Brain pericyte (primary cell): Measurements from ENCODE around the gene SCN4A.
"Not testable (repeated sequence)": the region's sequence is repeated elsewhere in the genome, so short reads cannot be mapped to it uniquely, and the experiment has no call there.

Source experiments
- DNase-seq: peaks from one replicate; pipeline ENCODE4 v3.0.0-alpha.2; 2012; ENCODE audit warnings: low read depth, low spot score

Gene SCN4A

DNA sequence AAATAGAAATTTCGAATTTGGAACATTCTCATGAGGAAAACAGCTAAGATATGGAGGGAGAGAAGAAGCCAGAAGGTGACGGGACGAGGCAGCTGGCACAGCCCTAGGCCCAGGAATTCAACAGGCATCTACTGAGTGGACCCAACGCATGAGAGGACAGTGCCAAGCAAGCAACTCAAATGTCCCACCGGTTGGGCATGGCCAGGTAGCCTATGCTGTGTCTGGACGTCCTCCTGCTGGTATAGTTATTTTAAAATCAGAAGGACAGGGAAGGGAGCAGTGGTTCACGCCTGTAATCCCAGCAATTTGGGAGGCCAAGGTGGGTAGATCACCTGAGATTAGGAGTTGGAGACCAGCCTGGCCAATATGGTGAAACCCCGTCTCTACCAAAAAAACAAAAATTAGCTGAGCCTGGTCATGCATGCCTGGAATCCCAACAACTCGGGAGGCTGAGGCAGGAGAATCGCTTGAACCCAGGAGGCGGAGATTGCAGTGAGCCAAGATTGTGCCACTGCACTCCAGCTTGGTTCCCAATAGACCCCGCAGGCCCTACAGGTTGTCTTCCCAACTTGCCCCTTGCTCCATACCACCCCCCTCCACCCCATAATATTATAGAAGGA lies 56.0 kb downstream of the SCN4A start:
- DNase-seq, result no peak

DNA sequence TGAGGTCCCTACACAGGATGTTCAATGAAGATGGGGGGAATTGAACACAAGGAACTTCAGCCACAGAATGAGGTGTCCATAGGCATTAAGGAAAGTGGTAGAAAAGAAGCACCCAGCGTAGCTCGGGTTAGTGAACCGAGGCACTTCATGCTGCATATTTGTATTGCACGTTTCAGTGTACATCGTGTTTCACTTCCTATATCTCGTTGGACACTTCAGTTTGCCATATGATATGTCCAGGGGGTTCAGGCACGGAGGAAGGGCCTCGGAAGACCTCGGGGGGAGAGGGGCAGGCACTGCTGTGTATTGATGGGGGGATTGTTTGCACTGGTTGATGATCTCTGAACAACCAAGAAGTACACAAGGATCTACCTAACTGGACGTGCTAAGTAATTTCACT lies 57.0 kb downstream of the SCN4A start:
- not testable (repeated sequence) for DNase-seq

DNA sequence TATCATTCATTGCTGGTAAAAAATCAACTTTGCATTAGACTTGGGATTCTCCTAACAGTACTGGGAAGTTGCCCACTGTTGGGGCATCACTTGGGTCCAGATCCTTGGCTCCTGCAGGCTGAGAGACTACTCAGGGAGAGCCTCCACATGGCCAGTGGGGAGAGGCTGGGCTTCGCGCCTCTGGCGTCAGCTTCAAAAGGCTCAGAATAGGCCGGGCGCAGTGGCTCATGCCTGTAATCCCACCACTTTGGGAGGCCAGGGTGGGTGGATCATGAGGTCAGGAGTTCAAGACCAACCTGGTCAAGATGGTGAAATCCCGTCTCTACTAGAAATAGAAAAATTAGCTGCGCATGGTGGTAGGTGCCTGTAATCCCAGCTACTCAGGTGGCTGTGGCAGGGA lies 58.2 kb downstream of the SCN4A start:
- DNase-seq, result no peak

DNA sequence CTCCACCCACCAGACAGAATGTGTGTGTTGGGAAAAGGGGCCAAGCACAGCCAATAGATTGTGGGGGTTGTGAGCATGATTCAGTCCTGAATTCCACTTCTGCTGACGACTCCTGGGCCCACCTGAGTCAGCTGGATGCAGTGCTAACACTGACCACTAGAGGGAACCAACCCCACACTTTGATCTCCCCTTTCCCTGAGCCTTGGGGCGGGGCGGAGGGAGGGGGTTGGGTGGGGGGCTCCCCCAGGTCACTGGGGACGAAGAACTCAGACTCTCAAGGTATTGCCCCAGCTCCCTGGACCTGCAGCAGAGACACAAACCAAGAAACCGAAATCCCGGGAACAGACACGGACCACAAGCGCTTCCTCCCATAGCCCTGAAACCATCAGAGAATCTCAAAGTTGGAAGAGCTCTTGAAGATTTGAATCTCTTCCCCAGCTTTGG lies 61.0 kb downstream of the SCN4A start:
- no peak for DNase-seq

DNA sequence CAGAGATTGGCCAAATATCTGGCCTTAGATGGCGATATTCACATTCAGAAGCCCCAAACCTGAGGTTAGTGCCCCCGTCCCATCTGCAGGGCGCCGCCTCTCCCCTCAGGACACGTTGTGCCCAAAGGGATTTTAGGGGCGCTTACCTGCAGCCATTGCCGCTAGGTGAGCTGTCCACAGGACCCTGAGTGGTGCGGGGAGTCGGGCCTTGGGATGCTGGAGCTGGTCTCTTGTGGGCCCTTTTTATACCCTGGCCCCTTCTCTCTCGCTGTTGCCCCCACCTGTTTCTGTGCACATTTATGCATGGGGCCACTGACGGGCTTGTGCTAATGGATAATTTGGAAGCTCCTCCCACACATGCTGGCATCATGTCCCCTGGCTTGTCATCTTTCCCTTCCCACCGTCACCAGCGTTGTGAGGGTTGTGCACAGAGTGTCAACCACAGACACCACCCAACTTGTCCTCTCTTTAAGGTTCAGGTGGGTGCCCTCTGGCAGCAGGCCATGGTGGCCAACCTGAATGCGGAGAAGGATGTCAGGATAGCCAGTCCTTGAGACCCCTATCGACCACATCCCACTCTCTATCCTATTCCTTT lies 61.6 kb downstream of the SCN4A start, which contains the start of gene CSHL1:
CSHL1 (minus strand) TSS at position 218 of the 595 bp plus-strand sequence; CDS start at position 156, 62 bp downstream.
- DNase-seq, result no peak

DNA sequence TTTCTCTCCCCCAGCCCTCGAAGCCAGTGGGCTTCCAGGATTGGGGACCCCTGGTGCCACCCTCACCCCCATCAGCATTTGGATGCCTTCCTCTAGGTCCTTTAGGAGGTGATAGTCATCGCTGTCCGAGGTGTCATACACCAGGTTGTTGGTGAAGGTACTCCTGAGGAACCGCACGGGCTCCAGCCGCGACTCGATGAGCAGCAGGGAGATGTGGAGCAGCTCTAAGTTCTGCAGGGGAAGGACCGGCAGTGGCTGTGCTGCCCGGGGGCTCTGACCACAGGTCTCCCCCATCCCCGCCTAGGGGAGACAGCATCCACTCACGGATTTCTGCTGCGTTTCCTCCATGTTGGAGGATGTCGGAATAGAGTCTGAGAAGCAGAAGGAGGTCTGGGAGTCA lies 62.6 kb downstream of the SCN4A start:
- DNase-seq, result no peak

DNA sequence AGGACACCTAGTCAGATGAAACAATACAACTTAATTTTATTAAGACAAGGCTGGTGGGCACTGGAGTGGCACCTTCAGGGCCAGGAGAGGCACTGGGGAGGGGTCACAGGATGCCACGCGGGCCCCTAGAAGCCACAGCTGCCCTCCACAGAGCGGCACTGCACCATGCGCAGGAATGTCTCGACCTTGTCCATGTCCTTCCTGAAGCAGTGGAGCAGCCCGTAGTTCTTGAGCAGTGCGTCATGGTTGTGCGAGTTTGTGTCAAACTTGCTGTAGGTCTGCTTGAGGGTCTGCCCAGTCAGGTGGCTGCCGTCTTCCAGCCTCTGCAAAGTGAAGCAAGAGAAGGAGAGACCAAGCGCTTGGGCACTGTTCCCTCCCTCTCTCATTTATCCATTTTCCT lies 63.1 kb downstream of the SCN4A start:
- DNase-seq, result not testable (repeated sequence)

DNA sequence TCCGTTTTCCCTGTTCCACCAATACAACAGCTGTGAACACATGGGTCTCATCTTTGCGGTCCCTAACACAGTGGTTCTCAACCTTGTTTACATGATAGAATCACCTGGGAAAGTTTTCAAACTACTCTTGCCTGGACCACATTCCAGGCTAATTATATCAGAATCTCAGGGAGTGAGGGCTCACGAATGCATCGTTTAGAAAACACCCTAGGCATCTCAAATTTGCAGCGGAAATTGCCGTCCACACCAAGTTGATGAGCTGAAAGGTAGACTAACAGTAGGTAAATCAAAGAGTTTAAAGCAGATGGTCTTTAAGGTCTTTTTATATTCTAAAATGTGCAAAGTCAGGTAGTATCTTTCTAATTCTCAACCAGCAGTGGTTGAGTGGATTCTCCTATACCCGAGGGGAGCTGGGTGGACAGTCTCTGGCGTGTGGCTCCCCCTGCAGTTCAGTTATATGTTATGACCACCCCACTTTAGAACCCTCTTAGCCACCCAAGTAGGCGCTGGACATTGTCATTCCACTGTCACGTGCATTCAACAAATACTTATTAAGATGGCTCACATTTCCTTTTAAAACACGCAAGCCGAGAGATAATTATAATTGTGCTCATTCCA lies 65.4 kb downstream of the SCN4A start:
- DNase-seq, result not testable (repeated sequence)

DNA sequence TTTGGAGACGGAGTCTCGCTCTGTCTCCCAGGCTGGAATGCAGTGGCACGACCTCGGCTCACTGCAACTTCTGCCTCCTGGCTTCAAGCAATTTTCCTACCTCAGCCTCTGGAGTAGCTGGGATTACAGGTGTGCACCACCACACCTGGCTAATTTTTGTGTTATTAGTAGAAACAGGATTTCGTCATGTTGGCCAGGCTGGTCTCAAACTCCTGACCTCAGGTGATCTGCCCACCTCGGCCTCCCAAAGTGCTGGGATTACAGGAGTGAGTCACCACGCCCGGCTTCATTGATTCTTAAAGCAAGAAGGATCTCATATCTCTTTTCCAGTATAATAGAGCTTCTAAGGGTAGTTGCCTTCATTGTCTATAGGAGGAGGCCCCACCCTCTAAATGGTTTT lies 67.9 kb downstream of the SCN4A start:
- DNase-seq, result not testable (repeated sequence)

DNA sequence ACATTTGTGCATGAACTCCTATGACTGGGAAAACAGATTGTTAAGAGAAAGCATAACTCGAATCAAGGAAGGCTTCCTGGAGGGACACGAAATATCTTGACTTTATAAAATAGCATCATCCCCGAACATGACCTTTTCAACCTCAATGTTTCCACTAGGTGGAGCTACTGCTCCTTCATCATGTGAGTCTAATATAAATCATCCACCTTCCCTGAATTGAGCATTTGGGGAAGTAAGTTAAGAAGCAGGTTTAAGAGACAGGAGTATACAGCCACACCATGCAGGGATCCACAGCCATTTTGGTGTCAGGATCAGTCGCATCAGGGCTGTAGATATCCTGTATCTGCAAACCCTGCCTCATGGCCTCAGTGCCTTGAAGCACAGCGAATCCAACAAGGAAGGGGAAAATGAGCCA lies 68.9 kb downstream of the SCN4A start:
- DNase-seq, result not testable (repeated sequence)

DNA sequence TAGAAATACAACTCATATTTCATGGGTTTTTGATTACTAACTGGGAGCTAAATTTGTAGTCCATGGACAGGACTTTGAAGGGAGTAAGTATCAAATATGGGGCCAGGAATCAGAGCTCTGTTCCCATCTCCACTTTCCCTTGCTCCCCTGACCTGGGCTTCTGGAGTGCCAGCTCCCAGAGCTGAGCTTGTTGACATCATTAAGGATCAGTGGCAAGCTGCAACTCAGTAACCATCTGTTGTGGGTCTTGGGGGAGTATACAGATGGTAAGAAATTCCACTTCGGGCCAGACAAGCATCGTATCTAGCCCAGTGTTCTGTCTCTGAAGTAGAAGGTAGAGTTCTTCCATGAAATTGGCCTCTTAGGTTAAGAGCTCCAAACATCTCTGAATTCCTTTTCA lies 70.7 kb downstream of the SCN4A start:
- DNase-seq, result not testable (repeated sequence)

DNA sequence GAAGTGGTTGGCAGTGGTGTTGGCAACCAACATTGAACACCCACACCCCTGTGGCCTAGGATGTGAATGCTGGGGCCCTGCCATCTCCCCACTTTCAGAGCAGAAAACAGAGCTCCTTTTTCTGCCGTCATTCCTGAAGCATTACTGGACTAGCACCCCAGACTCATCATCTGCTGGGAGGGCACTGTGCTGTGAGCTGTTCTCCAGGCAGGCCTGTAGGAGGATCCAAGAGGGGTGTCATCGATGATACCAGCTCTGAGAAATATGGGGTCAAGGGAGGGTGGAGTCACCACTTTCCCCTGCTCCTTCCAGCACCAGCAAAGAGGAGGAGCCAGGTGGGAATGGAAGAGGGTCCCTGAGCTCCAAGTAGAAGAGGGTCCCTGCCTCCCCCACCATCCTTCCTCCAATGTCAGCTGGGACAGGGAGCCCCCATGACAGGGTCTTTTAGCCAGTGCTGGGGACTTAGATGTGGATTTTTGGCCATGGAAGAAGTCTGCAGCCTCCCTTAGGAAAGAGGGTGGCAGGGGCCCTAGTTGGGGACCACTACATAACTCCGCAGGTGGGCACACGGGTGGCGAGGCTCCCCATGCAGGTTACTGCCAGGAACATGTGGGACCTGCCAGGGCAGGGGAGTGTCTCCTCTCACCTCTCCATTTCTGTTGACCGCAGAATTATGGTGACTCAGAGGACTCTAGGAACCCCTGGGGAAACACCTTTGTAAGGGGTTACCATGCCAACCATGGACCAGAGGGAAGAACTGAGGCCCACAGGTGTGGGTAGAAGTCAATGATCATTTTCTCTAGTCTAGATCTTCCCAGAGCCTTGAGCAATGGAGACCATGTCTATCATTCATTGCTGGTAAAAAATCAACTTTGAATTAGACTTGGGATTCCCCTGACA lies 73.6 kb downstream of the SCN4A start:
- DNase-seq, result not testable (repeated sequence)

DNA sequence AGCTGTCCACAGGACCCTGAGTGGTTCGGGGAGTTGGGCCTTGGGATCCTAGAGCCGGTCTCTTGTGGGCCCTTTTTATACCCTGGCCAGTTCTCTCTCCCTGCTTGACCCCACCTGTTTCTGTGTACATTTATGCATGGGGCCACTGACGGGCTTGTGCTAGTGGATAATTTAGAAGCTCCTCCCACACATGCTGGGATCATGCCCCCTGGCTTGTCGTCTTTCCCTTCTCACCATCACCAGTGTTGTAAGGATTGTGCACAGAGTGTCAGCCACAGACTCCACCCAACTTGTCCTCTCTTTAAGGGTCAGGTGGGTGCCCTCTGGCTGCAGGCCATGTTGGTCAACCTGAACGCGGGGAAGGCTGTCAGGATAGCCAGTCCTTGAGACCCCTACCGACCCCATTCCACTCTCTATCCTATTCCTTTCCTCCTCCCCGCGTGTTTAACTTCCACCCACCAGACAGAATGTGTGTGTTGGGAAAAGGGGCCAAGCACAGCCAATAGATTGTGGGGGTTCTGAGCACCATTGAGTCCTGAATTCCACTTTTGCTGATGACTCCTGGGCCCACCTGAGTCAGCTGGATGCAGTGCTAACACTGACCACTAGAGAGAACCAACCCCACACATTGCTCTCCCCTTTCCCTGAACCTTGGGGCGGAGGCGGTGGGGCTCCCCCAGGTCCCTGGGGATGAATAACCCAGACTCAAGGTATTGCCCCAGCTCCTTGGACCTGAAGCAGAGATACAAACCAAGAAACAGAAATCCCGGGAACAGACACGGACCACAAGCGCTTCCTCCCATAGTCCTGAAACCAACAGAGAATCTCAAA lies 76.0 kb downstream of the SCN4A start, which contains the start of gene CSH1:
CSH1 (minus strand) TSS at position 51 of the 831 bp plus-strand sequence. CDS start 63 bp downstream, outside the sequence.
- DNase-seq, result not testable (repeated sequence)

DNA sequence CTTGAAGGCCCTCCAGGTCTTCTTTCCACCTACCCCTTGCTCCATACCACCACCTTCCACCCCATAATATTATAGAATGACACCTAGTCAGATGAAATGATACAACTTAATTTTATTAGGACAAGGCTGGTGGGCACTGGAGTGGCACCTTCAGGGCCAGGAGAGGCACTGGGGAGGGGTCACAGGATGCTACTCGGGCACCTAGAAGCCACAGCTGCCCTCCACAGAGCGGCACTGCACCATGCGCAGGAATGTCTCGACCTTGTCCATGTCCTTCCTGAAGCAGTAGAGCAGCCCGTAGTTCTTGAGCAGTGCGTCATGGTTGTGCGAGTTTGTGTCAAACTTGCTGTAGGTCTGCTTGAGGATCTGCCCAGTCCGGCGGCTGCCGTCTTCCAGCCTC lies 77.9 kb downstream of the SCN4A start:
- not testable (repeated sequence) for DNase-seq

DNA sequence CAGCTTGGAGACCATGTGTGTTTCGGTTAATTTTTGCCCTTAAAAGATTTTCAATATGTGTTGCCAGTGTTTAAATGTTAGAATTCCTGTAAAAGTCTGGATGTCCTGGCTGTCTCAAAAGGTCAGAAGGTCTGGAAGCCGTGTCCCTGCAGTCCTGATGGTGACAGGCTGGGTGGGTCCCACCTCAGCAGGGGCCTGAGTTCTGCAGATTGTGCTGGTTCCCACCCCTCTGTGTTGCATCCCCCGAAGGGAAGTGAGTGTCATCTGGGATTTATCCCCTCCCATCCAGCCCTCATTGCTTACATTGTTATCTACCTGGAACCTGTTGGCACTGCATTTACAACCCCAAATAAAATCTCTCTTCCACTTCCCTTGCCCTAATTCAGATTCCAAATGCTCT lies 78.7 kb downstream of the SCN4A start:
- not testable (repeated sequence) for DNase-seq

DNA sequence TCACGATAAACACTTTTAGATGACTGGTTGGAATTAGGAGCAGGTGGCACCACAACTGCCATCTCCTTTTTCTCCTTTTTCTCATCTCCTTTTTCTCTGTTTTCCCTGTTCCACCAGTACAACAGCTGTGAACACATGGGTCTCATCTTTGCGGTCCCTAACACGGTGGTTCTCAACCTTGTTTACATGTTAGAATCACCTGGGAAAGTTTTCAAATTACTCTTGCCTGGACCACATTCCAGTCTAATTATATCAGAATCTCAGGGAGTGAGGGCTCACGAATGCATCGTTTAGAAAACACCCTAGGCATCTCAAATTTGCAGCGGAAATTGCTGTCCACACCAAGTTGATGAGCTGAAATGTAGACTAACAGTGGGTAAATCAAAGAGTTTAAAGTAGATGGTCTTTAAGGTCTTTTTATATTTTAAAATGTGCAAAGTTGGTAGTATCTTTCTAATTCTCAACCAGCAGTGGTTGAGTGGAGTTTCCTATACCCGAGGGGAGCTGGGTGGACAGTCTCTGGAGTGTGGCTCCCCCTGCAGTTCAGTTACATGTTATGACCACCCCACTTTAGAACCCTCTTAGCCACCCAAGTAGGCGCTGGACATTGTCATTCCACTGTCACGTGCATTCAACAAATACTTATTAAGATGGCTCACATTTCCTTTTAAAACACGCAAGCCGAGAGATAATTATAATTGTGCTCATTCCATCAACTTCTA lies 80.2 kb downstream of the SCN4A start:
- DNase-seq, result not testable (repeated sequence)

DNA sequence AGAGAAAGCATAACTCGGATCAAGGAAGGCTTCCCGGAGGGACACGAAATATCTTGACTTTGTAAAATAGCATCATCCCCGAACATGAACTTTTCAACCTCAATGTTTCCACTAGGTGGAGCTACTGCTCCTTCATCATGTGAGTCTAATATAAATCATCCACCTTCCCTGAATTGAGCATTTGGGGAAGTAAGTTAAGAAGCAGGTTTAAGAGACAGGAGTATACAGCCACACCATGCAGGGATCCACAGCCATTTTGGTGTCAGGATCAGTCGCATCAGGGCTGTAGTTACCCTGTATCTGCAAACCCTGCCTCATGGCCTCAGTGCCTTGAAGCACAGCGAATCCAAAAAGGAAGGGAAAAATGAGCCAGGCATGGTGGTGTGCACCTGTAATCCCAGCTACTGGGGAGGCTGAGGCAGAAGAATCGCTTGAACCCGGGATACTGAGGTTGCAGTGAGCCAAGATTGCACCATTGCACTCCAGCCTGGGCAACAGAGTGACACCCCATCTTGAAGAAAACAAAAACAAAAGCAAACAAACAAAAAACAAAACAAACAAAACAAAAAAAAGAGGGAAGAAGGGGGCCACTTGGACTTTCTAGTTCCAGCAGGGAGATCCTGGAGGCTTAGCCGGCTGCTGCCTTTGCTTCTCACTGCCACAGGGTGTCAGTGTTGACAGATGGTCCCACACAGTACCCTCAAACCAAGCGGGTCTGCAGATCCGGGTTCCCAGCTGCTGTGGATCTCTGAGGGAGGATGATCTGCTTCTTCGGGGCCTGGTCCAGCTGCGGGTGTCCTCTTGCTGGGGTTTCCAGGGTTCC lies 83.5 kb downstream of the SCN4A start:
- DNase-seq, result not testable (repeated sequence)
